AG09309 (cell line): Measurements from ENCODE around the gene RAI1.
"Not testable (repeated sequence)": the region's sequence is repeated elsewhere in the genome, so short reads cannot be mapped to it uniquely, and the experiment has no call there.

Experiments used
- DNase-seq: peaks from one replicate; pipeline ENCODE4 v3.0.0-alpha.2; 2010; ENCODE audit warnings: low read depth
- H3K4me3 ChIP-seq: 2 replicates; pipeline ENCODE4 v1.5.1; 2011; ENCODE audit warnings: mild to moderate bottlenecking, low read depth, low read length, moderate library complexity; ENCODE audit not compliant: control insufficient read depth
- TF ChIP-seq, protein P1 (sequence below): IDR thresholded peaks from 2 replicates; pipeline ENCODE4 v1.5.1; 2011; ENCODE audit warnings: mild to moderate bottlenecking, low read depth, low read length, inconsistent platforms; ENCODE audit not compliant: insufficient read depth, control insufficient read depth; ENCODE audit errors: missing control alignments

Gene RAI1

DNA sequence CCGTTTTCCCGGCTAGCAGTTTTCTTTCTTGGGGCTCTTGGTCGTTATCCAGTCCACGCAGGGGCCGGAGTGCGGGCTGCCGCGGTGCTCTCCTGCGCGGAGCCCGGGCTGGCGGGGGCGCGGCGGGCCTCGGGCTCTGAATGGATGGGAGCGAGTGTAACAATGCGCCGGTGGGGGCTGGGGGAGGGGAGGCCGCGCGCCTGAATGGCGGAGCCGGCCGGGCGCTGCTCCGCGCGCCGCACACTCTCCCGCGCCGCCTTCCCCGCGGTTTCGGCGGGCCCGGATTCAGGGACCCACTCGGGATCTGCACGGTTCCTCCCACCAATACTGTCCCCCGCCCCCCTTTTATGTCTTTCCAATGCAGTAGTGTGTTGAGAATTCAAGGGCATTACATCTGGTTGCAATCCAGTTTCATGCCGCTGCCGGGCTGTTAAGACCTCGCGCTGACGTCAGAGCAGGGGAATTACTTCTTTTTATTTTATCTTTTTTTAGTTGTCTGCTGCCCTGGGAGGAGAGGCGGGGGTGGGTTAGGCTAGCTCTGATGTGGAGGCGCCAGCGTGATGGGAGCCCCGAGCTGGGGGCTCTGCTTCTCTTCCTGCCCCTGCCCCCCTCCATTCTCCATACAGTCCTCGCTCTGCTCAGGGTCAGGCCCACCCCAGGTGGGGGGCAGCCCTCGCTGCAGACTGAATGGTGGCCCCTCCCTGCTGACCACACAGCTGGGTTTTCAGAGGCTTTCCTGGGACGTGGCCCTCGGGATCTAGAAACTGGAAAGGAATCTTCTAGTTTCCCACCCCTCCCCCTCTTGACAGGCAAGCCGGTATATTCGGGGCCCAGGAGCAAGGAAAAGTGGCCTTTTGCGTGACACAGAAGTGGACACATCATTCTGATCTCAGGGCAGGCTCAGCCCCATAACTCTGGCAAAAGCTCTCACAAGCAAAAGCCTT, 1.8 kb downstream of the RAI1 start:
- TF ChIP-seq, protein P1, sequence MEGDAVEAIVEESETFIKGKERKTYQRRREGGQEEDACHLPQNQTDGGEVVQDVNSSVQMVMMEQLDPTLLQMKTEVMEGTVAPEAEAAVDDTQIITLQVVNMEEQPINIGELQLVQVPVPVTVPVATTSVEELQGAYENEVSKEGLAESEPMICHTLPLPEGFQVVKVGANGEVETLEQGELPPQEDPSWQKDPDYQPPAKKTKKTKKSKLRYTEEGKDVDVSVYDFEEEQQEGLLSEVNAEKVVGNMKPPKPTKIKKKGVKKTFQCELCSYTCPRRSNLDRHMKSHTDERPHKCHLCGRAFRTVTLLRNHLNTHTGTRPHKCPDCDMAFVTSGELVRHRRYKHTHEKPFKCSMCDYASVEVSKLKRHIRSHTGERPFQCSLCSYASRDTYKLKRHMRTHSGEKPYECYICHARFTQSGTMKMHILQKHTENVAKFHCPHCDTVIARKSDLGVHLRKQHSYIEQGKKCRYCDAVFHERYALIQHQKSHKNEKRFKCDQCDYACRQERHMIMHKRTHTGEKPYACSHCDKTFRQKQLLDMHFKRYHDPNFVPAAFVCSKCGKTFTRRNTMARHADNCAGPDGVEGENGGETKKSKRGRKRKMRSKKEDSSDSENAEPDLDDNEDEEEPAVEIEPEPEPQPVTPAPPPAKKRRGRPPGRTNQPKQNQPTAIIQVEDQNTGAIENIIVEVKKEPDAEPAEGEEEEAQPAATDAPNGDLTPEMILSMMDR: no peak
- DNase-seq: peak; percentile 65
- peak overlapping the region; percentile 75 for H3K4me3 ChIP-seq

DNA sequence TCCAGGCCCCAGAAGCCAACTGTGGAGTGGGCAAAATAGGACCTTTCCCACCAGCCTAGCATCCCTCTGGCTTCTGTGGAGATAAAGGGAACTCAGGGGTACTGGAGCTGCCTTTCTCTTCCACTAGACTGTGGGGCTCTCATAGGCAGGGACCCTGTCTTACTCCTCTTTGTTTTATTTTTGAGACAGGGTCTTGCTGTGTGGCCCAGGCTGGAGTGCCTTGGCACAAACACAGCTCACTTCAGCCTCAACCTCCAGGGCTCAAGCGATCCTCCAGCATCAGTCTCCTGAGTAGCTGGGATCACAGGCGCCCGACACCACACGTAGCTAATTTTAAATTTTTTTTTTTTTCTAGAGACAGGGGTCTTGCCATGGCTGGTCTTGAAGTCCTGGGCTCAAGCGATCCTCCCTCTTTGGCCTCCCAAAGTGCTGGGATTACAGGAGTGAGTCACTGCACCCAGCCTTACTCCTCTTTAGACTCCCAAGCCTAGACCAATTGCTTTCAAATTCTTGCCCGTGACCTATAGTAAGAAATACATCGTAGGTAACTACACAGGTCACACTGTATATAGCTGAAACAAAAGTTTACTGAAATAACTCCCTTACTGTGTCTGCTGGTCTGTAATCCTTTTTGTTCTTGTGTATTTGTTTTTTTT, 2.6 kb downstream of the RAI1 start:
- peak overlapping the region; percentile 75 for H3K4me3 ChIP-seq
- no peak for DNase-seq
- TF ChIP-seq, protein P1: no peak

DNA sequence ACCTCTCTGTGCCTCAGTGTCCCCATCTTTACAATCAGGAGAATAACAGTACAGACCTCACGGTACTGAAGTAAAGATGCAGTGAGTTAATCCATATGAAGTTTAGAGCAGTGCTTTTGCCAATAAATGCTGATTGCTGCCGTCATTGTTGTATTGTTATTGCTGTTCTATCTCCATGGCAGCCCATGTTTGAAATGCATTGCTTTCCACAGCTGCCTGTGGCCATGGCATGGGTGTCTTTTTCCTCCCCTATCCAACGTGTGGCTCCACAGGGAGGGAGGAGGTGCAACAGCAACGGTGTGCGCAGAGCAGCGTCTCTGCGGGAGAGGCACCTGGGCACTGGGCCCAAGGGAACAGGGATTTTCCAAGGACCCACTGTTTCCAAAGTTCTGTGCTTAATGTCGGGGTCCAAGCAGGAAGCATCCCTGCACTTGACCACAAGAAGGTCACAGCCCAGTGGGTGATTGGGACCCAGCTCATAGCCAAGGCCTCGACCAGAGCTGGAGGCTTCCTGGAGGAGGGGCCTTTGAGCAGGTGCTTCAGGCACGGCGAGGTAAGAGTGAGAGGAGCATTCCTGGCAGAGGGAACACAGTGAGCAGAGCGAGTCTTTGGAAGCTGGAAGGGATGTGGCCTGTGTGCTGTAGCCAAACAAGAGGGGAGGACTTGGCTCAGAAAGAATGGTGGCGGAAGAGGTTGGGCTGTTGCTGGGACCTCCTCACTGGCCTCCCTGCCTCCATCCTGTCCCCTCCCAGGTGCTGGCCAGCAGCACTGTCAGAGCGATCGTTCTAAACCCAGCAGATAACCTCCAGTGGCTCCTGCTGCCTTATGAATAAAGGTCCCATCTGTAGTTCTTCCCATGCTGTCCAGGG, 3.9 kb downstream of the RAI1 start:
- H3K4me3 ChIP-seq: no peak overlapping the region
- TF ChIP-seq, protein P1: no peak
- DNase-seq: no peak

DNA sequence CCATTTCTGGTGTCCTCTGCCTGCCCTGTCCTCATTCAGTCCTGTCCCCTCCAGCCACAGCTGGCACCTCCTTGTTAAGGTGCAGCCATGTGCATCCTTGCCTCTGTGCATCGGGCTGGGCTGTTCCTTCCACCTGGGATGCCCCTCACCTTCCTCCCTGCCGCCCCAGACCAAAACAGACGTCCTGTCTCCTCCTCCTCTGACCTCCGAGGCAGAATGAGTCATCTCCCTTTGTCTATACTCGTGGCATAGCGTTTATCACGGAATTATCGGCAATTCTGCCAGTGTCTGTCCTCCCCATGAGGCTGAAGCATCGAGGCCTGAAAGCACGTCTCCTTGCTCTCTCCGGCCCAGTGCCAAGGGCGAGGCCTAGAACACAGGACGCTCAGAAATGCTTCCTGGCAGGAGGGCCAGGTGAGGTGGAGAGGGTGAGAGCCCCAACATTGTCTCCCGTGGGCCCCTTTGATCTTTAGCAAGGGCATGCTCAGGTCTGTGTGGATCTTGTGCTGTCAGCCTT, 4.6 kb downstream of the RAI1 start:
- DNase-seq: peak; percentile 43
- TF ChIP-seq, protein P1: no peak

DNA sequence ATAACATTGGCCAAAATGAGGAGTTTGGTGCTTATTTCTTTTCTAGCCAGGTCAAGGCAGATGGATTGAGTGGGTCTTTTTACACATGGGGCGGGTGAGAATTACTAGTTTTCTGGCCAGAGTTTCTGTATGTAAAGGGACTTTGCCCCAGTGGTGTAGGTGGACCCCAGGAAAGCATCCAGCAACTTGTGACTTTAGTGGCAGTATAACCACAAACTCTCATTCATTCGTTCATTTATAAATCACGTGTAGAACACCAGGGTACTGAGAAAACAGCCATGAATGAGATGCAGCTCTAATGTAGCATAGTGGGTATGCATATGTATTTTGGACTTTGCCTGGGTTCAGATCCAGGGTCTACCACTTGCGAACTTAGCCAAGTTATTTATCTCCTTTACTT, 8.1 kb downstream of the RAI1 start:
- H3K4me3 ChIP-seq: no peak overlapping the region
- no peak for DNase-seq
- TF ChIP-seq, protein P1: no peak

More for the DNA sequence above, 4.6 kb downstream of the RAI1 start:
- peak overlapping the region; percentile 7; the same call in 1 of the 2 replicates for H3K4me3 ChIP-seq

DNA sequence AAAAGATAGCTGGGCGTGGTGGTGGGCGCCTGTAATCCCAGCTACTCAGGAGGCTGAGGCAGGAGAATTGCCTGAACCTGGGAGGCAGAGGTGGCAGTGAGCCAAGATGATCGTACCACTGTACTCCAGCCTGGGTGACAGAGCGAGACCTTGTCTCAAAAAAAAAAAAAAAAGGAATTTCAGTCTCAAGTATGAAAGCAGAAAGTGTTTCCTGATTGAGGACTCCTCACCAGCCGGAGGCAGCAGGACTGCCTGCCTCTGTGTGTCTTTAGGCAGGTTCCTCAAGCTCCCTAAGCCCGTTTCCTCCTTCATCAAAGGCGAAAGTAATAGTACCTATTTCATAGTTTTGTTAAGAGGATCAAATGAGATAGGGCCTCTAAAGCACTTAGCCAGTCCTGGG, 9.0 kb downstream of the RAI1 start:
- DNase-seq, H3K4me3 ChIP-seq: not testable (repeated sequence)
